Endothelial cell of umbilical vein (primary cell): ENCODE results near the gene FAM118B. TPM values are rescaled to one million over a fixed set of nuclear protein-coding genes. Genes with fewer than 3 reads are reported as not detected.

Experiments used
- BruUV-seq: library from RNA; stranded (reverse); fragments of 400-500 nt; replicated peaks from 2 replicates; lab custom pipeline; 2021; lab: Mats Ljungman, UMichigan
- CTCF ChIA-PET: fragments of 300-600, 350-600 bp; sonication (Branson Sonifier 250); formaldehyde crosslinking; loops from one replicate; lab custom pipeline; 2021; ENCODE audit warnings: antibody characterized with exemption, inconsistent platforms; lab: Charles Lee
- POLR2A ChIA-PET: fragments of 300-600, 350-600 bp; sonication (Branson Sonifier 250); formaldehyde crosslinking; loops from one replicate; lab custom pipeline; 2021; ENCODE audit warnings: antibody characterized with exemption, inconsistent platforms; lab: Charles Lee
- DNase-seq: peaks from one replicate; pipeline ENCODE4 v3.0.0-alpha.2; 2011; ENCODE audit warnings: low read depth, low spot score
- FAIRE-seq: peaks from 2 replicates; lab custom pipeline; 2011; peaks lifted over from hg19 to GRCh38; lab: Jason Lieb, UNC
- H2AFZ ChIP-seq: 2 replicates; pipeline ENCODE4 v1.6.0; 2012; ENCODE audit warnings: low read depth, low read length, control low read depth, inconsistent platforms
- H3K27ac ChIP-seq: 2 replicates; pipeline ENCODE4 v1.5.1; 2011; ENCODE audit warnings: low read depth, mild to moderate bottlenecking, control low read depth, low read length, moderate library complexity; ENCODE audit not compliant: insufficient read depth
- H3K27me3 ChIP-seq, 2 experiments: 2 replicates each; pipeline versions ENCODE4 v1.6.0 to v1.6.1; 2011; ENCODE audit warnings: low read length in 2 of 2, mixed read lengths in 1 of 2; ENCODE audit not compliant: control insufficient read depth in 2 of 2, insufficient read depth in 2 of 2
- H3K36me3 ChIP-seq, 2 experiments: 2 replicates in 1 of 2; 3 replicates in 1 of 2; pipeline ENCODE4 v1.5.1; 2011; ENCODE audit warnings: low read length in 2 of 2, mild to moderate bottlenecking in 1 of 2, moderate library complexity in 1 of 2; ENCODE audit not compliant: control insufficient read depth in 2 of 2, insufficient read depth in 2 of 2; ENCODE audit errors: extremely low read depth in 1 of 2
- H3K4me1 ChIP-seq: 3 replicates; pipeline ENCODE4 v1.5.1; 2011; ENCODE audit warnings: mild to moderate bottlenecking, low read length; ENCODE audit not compliant: control insufficient read depth, insufficient read depth; ENCODE audit errors: extremely low read depth
- H3K4me2 ChIP-seq: 2 replicates; pipeline ENCODE4 v1.6.1; 2011; ENCODE audit warnings: low read length, control low read depth, mixed read lengths; ENCODE audit not compliant: insufficient read depth
- H3K4me3 ChIP-seq, 3 experiments: fragments of 200-600 bp in 1 of 3; sonication (generic), shearing (Covaris generic) in 1 of 3; replicated peaks in 1 of 3; 2 replicates each; pipeline ENCODE4 v1.5.1; 2011 to 2016; ENCODE audit warnings: control low read depth in 3 of 3, low read length in 3 of 3, mild to moderate bottlenecking in 2 of 3, inconsistent platforms in 1 of 3, low read depth in 1 of 3, moderate library complexity in 1 of 3; ENCODE audit not compliant: insufficient read depth in 1 of 3
- H3K79me2 ChIP-seq: 2 replicates; pipeline ENCODE4 v1.6.0; 2012; ENCODE audit warnings: low read length, inconsistent platforms; ENCODE audit not compliant: control insufficient read depth, insufficient read depth
- H3K9ac ChIP-seq: replicated peaks from 2 replicates; pipeline ENCODE3; 2011; ENCODE audit warnings: low read length, control low read depth; ENCODE audit not compliant: insufficient read depth; ENCODE audit errors: extremely low read depth
- H3K9me1 ChIP-seq: replicated peaks from 3 replicates; pipeline ENCODE4 v1.6.0; 2011; ENCODE audit warnings: mild to moderate bottlenecking, low read length; ENCODE audit not compliant: control insufficient read depth, insufficient read depth; ENCODE audit errors: extremely low read depth
- H3K9me3 ChIP-seq: replicated peaks from 2 replicates; pipeline ENCODE4 v1.5.1; 2012; ENCODE audit warnings: low read length, inconsistent platforms; ENCODE audit not compliant: control insufficient read depth, insufficient read depth
- H4K20me1 ChIP-seq: replicated peaks from 2 replicates; pipeline ENCODE3; 2011; ENCODE audit warnings: mild to moderate bottlenecking, low read length; ENCODE audit not compliant: control insufficient read depth, insufficient read depth; ENCODE audit errors: extremely low read depth
- CTCF ChIP-seq, 2 donors: IDR thresholded peaks; 1 replicate in 1 of 2; 2 replicates in 1 of 2; pipeline ENCODE4 v1.5.1; 2011; ENCODE audit warnings: low read length in 2 of 2, mild to moderate bottlenecking in 2 of 2, moderate library complexity in 2 of 2, control low read depth in 1 of 2, inconsistent platforms in 1 of 2, low read depth in 1 of 2; ENCODE audit not compliant: insufficient read depth in 1 of 2; ENCODE audit errors: extremely low read depth in 1 of 2
- EZH2 ChIP-seq: IDR thresholded peaks from 2 replicates; pipeline ENCODE4 v1.6.1; 2012; ENCODE audit warnings: borderline replicate concordance, low read depth, mild to moderate bottlenecking, moderate library complexity, low read length, inconsistent platforms; ENCODE audit not compliant: severe bottlenecking
- FOS ChIP-seq: IDR thresholded peaks from 2 replicates; pipeline ENCODE4 v1.6.1; 2011; ENCODE audit warnings: mild to moderate bottlenecking, low read length, moderate library complexity, borderline replicate concordance; ENCODE audit not compliant: insufficient read depth
- GATA2 ChIP-seq: IDR thresholded peaks from 2 replicates; pipeline ENCODE4 v1.7.0; 2011; ENCODE audit warnings: low read depth, mild to moderate bottlenecking, moderate library complexity, mixed read lengths, low read length; ENCODE audit not compliant: insufficient read length, insufficient read depth
- JUN ChIP-seq: IDR thresholded peaks from 2 replicates; pipeline ENCODE4 v1.6.1; 2011; ENCODE audit warnings: borderline replicate concordance, low read depth; ENCODE audit not compliant: insufficient read length, insufficient read depth
- MYC ChIP-seq: IDR thresholded peaks from one replicate; pipeline ENCODE4 v1.6.1; 2011; ENCODE audit warnings: mild to moderate bottlenecking, low read depth, low read length
- POLR2A ChIP-seq: IDR thresholded peaks from 2 replicates; pipeline ENCODE4 v1.6.1; 2012; ENCODE audit warnings: low read depth, mild to moderate bottlenecking, control low read depth, low read length
- POLR2AphosphoS5 ChIP-seq: IDR thresholded peaks from 2 replicates; pipeline ENCODE4 v1.6.1; 2012; ENCODE audit warnings: low read depth, mild to moderate bottlenecking, control low read depth, low read length, moderate library complexity; ENCODE audit not compliant: insufficient read depth
- dilution Hi-C: fragments of 300-500 bp; cut with MboI; formaldehyde crosslinking; loops from one replicate; pipeline ENCODE4 v1.15.0; 2019; ENCODE audit warnings: low sequenced_read_pairs; ENCODE audit not compliant: extremely low pct_ligation_motif_present
- intact Hi-C: fragments of 100-400 bp; cut with micrococcal nuclease; formaldehyde crosslinking; loops from one replicate; pipeline ENCODE4 v1.10.0; 2022
- polyA plus RNA-seq, 4 experiments: library from polyadenylated mRNA; depleted of rRNA in 3 of 4; stranded (reverse) in 3 of 4; unstranded in 1 of 4; fragments of >200 nt; gene quantifications; 2 replicates each; pipeline versions ENCODE4 v1.2.1 to v1.2.3, GENCODE V29; 2011 to 2012; ENCODE audit warnings: missing spikeins in 1 of 4
- total RNA-seq: library from RNA; stranded (reverse); gene quantifications from 2 replicates; pipeline ENCODE4 v1.2.3, GENCODE V29; 2021
- TF ChIP-seq, protein P1 (sequence below): IDR thresholded peaks from 2 replicates; pipeline ENCODE4 v1.6.1; 2011; ENCODE audit not compliant: insufficient read depth, insufficient read length

The FAM118B gene
- total and polyA plus RNA-seq, 2 donors (not counting 3 experiments of a cell fraction or from before 2014, with no cell fraction given), result 26.6 to 35.8 TPM

GRCh38 chr11:126197277-126197939 is 14.2 kb upstream of the FAM118B start:
- dilution Hi-C loops, result no loop called here
- no peak overlapping the region for H2AFZ ChIP-seq
- no peaks in the 10 kb centered on the region for H3K9me1 ChIP-seq
- no TSS peak for BruUV-seq
- ChIA-PET POLR2A (no interaction called here), CTCF (interaction anchor here (1.0 to 2.8 kb wide), 5 partner anchors 23 to 286 kb away, joined by 3 to 16 read pairs (median 4); no protein-coding TSS in a partner anchor)
- no peak overlapping the region for H3K4me3 ChIP-seq
- H3K9ac ChIP-seq, result no peak overlapping the region
- H3K36me3 ChIP-seq, result peaks cover 3 to 31% of the 10 kb centered on the region in 2 experiments
- intact Hi-C loops, result no loop called here
- H4K20me1 ChIP-seq, result no peaks in the 10 kb centered on the region
- no peaks in the 10 kb centered on the region for H3K79me2 ChIP-seq
- no peak for FAIRE-seq
- DNase-seq, result no peak
- H3K9me3 ChIP-seq, result no peaks in the 10 kb centered on the region
- H3K4me2 ChIP-seq, result no peak overlapping the region
- H3K27ac ChIP-seq, result no peak overlapping the region
- no peaks in the 10 kb centered on the region for H3K4me1 ChIP-seq
- H3K27me3 ChIP-seq, result no peaks in the 10 kb centered on the region
- TF ChIP-seq JUN, result no peak
- TF ChIP-seq POLR2AphosphoS5, result no peak
- no peak for TF ChIP-seq POLR2A
- no peak for TF ChIP-seq CTCF (IDR thresholded peaks at IDR 0.05; ENCODE audit: extremely low read depth in 1 of 2, insufficient read depth in 1 of 2, low read depth in 1 of 2, low read length in 2 of 2)
- no peak for TF ChIP-seq EZH2
- TF ChIP-seq, protein P1, sequence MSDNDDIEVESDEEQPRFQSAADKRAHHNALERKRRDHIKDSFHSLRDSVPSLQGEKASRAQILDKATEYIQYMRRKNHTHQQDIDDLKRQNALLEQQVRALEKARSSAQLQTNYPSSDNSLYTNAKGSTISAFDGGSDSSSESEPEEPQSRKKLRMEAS, result no peak
- TF ChIP-seq MYC, result no peak
- no peak for TF ChIP-seq FOS
- TF ChIP-seq GATA2, result no peak
